T-helper 17 cell (primary cell): Measurements from ENCODE around the gene TRPM5. TPM values are rescaled to one million over a fixed set of nuclear protein-coding genes. Genes with fewer than 3 reads are reported as not detected.
A peak's percentile ranks its signal among the peaks of the same experiment; 100 is the strongest.

Source experiments
- ATAC-seq: fragments of 150-1000 bp; cut with Tn5 transposase; 2 replicates; pipeline ENCODE4 v1.10.0; 2021; ENCODE audit warnings: mild to moderate bottlenecking, moderate library complexity
- DNase-seq, 3 donors: peaks; one replicate each; pipeline versions ENCODE4 v3.0.0 to v3.0.0-alpha.2; 2020 to 2021
- H3K9me3 ChIP-seq: one replicate; pipeline ENCODE4 v1.7.0; 2013; ENCODE audit warnings: low read length, mild to moderate bottlenecking; ENCODE audit not compliant: control insufficient read depth, poor library complexity, severe bottlenecking
- H3K27ac Mint-ChIP-seq: one replicate; pipeline ENCODE4 v1.8.0; 2022; ENCODE audit warnings: mild to moderate bottlenecking, moderate library complexity, mixed read lengths
- H3K27me3 Mint-ChIP-seq: one replicate; pipeline ENCODE4 v1.8.0; 2022; ENCODE audit warnings: mixed read lengths
- H3K36me3 Mint-ChIP-seq: one replicate; pipeline ENCODE4 v1.8.0; 2022; ENCODE audit warnings: low read depth, mixed read lengths
- H3K4me1 Mint-ChIP-seq: one replicate; pipeline ENCODE4 v1.8.0; 2022; ENCODE audit warnings: mild to moderate bottlenecking, mixed read lengths
- H3K4me3 Mint-ChIP-seq: one replicate; pipeline ENCODE4 v1.8.0; 2022; ENCODE audit warnings: mild to moderate bottlenecking, moderate library complexity, mixed read lengths
- total RNA-seq, 4 donors: library from RNA in 2 of 4; stranded (reverse) in 2 of 4; gene quantifications; one replicate each; pipeline ENCODE4 v1.2.3 and lab custom pipeline; 2022 to 2026

The TRPM5 gene
- total RNA-seq, 2 donors from 2014 or later, result 0.07 to 0.08 TPM

DNA sequence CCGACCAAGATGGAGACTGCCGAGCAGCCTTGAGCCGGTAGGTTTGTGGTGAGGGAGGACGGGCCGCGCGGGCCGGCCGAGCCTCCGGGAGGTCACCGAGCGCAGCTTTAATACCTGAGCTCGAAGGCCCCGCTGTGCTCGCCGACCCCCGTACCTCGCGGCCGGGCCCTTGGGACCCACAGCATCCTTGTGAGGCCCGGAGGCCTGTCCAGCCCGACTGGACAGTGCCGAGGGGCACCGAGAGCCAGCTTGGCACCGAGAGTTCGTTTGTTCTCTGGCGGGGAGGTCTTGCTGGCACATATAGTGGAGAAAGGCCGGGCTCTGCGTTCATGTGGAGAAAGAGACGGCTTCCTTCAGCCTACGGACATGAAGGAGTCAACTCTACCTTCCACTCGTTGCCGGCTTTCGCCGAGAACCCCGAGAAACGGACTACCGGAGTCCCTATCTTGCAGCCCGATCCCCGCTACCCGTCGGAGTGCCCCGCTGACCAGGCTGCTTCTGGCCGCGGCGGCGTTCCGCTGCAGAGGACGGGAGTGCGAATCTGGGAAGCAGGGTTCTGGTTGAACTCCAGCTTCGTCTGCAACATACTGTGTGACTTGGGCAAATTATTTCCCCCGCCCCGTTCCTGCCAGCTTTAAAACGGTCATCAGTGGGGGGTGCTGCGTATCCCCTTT is 43.4 kb downstream of the TRPM5 start:
- peak overlapping the region; percentile 92 for H3K4me3 Mint-ChIP-seq
- H3K4me1 Mint-ChIP-seq, result peaks cover 13% of the 10 kb centered on the region
- H3K9me3 ChIP-seq, result no peaks in the 10 kb centered on the region
- DNase-seq (no peak), ATAC-seq (no peak)
- peak overlapping the region; percentile 93 for H3K27ac Mint-ChIP-seq
- peaks cover 7% of the 10 kb centered on the region for H3K36me3 Mint-ChIP-seq
- no peaks in the 10 kb centered on the region for H3K27me3 Mint-ChIP-seq

- Mint-ChIP-seq H3K4me1 (peaks cover 13% of the 10 kb centered on the region), H3K36me3 (peaks cover 7% of the 10 kb centered on the region), H3K27me3 (no peaks in the 10 kb centered on the region), H3K27ac (peak within 1 kb of the TSS; percentile 93), H3K4me3 (peak within 1 kb of the TSS; percentile 92)
- peak; percentile 99 to 100 (median 99) for DNase-seq
- no peaks in the 10 kb centered on the region for H3K9me3 ChIP-seq
- peak; percentile 91 for ATAC-seq
These were observed 44.1 kb downstream of the TRPM5 start, which contains the start of gene TSSC4 for GRCh38 chr11:2400069-2400761. TSSC4 (plus strand) TSS chr11:2400750; CDS start chr11:2402634, 1,884 bp downstream.

GRCh38 chr11:2399488-2400068 is 44.7 kb downstream of the TRPM5 start:
- Mint-ChIP-seq H3K36me3 (peaks cover 7% of the 10 kb centered on the region), H3K4me1 (peaks cover 13% of the 10 kb centered on the region)

GRCh38 chr11:2398664-2399355 is 45.5 kb downstream of the TRPM5 start:
- no peak for ATAC-seq
- peak overlapping the region; percentile 93 for H3K27ac Mint-ChIP-seq
- peak overlapping the region; percentile 92 for H3K4me3 Mint-ChIP-seq

More at GRCh38 chr11:2399488-2400068, 44.7 kb downstream of the TRPM5 start:
- DNase-seq, result peak in 2 of 3 donors; percentile 19 to 30
- Mint-ChIP-seq H3K4me3 (peak overlapping the region; percentile 92), H3K27ac (peak overlapping the region; percentile 93), H3K27me3 (no peaks in the 10 kb centered on the region)
- ATAC-seq, result peak; percentile 3
- no peaks in the 10 kb centered on the region for H3K9me3 ChIP-seq

GRCh38 chr11:2397005-2397404 is 47.3 kb downstream of the TRPM5 start:
- H3K9me3 ChIP-seq, result no peaks in the 10 kb centered on the region
- Mint-ChIP-seq H3K4me1 (peaks cover 13% of the 10 kb centered on the region), H3K27ac (no peak overlapping the region), H3K27me3 (no peaks in the 10 kb centered on the region), H3K36me3 (peaks cover 7% of the 10 kb centered on the region), H3K4me3 (no peak overlapping the region)
- no peak for ATAC-seq
- DNase-seq, result no peak

More at GRCh38 chr11:2398664-2399355, 45.5 kb downstream of the TRPM5 start:
- no peak for DNase-seq
- Mint-ChIP-seq H3K27me3 (no peaks in the 10 kb centered on the region), H3K36me3 (peaks cover 7% of the 10 kb centered on the region), H3K4me1 (peaks cover 13% of the 10 kb centered on the region)
- no peaks in the 10 kb centered on the region for H3K9me3 ChIP-seq

DNA sequence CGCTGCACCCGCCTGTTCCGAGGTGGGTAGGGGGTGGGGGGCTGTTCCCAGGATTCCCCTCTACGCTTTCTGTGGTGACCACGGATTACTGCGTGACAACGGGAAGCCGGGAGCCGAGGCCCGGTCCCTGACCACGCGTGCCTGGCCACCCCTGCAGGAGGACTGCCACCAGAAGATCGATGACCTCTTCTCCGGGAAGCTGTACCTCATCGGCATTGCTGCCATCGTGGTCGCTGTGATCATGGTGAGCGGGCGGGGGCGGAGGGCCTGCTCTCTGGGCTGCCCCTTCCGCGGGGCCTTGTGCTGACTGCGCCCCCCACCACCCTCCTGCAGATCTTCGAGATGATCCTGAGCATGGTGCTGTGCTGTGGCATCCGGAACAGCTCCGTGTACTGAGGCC is 47.8 kb downstream of the TRPM5 start:
- Mint-ChIP-seq H3K4me1 (peaks cover 12% of the 10 kb centered on the region), H3K4me3 (no peak overlapping the region), H3K27ac (no peak overlapping the region), H3K27me3 (no peaks in the 10 kb centered on the region), H3K36me3 (peaks cover 7% of the 10 kb centered on the region)
- DNase-seq, result no peak
- no peak for ATAC-seq
- no peaks in the 10 kb centered on the region for H3K9me3 ChIP-seq

DNA sequence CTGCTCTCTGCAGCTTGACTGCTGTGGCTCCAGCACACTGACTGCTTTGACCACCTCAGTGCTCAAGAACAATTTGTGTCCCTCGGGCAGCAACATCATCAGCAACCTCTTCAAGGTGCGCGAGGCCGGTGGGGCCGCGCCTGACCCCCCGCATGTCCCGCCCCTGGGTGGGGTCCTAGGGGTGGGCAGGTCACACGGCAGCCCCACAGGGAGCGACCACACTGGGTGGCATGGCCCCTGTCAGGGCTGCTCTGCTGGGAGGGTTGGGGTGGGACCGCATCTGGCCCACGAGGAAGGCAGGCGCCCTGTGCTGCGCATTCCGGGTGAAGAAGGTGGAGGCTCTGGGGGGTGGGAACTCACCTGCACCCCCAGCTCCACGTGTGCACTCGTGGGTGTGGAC is 48.5 kb downstream of the TRPM5 start:
- no peak for DNase-seq
- no peaks in the 10 kb centered on the region for H3K9me3 ChIP-seq
- no peak overlapping the region for H3K27ac Mint-ChIP-seq
- peaks cover 7% of the 10 kb centered on the region for H3K36me3 Mint-ChIP-seq
- no peak overlapping the region for H3K4me3 Mint-ChIP-seq
- no peaks in the 10 kb centered on the region for H3K27me3 Mint-ChIP-seq
- no peak for ATAC-seq
- peaks cover 9% of the 10 kb centered on the region for H3K4me1 Mint-ChIP-seq

DNA sequence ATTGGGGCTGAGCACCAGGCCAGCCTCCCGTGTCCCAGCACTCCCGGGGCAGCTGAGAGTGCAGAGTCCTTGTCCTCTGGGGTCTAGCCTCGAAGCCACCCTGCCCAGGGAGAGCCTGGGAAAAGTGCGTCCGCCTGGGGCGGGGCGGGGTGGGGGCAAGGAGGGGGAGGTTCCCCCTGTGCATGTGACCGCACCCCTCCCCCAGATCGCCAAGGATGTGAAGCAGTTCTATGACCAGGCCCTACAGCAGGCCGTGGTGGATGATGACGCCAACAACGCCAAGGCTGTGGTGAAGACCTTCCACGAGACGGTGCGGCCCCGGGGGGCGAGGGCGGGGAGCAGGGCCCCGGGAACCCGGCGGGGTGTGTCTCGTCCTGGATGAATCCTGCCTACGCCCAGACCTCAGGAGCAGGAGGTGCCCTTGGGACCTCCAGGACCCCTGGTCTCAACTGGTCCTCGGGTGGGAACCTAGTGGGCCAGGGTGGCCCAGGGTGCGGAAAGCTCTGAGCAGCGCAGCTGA is 49.0 kb downstream of the TRPM5 start:
- H3K27ac Mint-ChIP-seq, result no peak overlapping the region
- H3K27me3 Mint-ChIP-seq, result no peaks in the 10 kb centered on the region
- H3K9me3 ChIP-seq, result no peaks in the 10 kb centered on the region
- peaks cover 7% of the 10 kb centered on the region for H3K36me3 Mint-ChIP-seq
- DNase-seq (no peak), ATAC-seq (no peak)
- no peak overlapping the region for H3K4me3 Mint-ChIP-seq
- H3K4me1 Mint-ChIP-seq, result peaks cover 9% of the 10 kb centered on the region

DNA sequence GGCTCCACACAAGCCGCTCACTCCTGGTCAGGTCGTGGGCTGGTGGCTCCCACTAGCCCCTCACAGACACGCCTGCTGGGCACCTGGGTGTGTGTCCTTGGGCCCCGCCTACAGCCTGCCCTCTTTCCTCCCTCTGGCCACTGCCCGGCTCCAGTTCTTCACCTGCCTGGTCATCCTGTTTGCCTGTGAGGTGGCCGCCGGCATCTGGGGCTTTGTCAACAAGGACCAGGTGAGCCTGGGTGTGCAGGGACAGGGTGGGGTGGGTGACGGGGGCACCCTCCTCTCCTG is 49.6 kb downstream of the TRPM5 start:
- Mint-ChIP-seq H3K27me3 (no peaks in the 10 kb centered on the region), H3K36me3 (peaks cover 7% of the 10 kb centered on the region), H3K4me3 (no peak overlapping the region), H3K27ac (no peak overlapping the region), H3K4me1 (peaks cover 10% of the 10 kb centered on the region)
- DNase-seq (no peak), ATAC-seq (no peak)
- H3K9me3 ChIP-seq, result no peaks in the 10 kb centered on the region

Other genes starting within 250 kb of the TRPM5 start
- under 1 TPM in 1 of 2 donors, not detected in 1; 0.18 TPM for gene ASCL2, start 173.9 kb downstream of the TRPM5 start, total RNA-seq
- gene C11orf21, start 142.6 kb downstream of the TRPM5 start, total RNA-seq, result 10 to 100 TPM; 50.1 to 89.1 TPM
- gene TSPAN32, start 142.5 kb downstream of the TRPM5 start, total RNA-seq, result 10 to 100 TPM; 65.7 to 93.2 TPM
- gene CD81, start 67.2 kb downstream of the TRPM5 start, total RNA-seq, result 100 to 1,000 TPM; 153 to 194 TPM
- gene TSSC4, start 43.8 kb downstream of the TRPM5 start, total RNA-seq, result 10 to 100 TPM; 47.9 to 60.3 TPM
- gene KCNQ1, start 494 bp upstream of the TRPM5 start, total RNA-seq, result 10 to 100 TPM; 18.6 to 25.5 TPM